Thymus (tissue), 11 donors: Measurements from ENCODE around the gene PPP1R1B. TPM values are rescaled to one million over a fixed set of nuclear protein-coding genes. Genes with fewer than 3 reads are reported as not detected.

Source experiments
- DNase-seq, 9 donors: peaks; one replicate each; pipeline ENCODE4 v3.0.0-alpha.2; 2013; ENCODE audit warnings: low spot score in 9 of 9, low read depth in 6 of 9, missing footprints in 1 of 9
- H3K27ac ChIP-seq, 2 donors: one replicate each; pipeline ENCODE4 v1.5.1; 2013; ENCODE audit warnings: control low read depth in 1 of 2, low read depth in 1 of 2, low read length in 1 of 2, mild to moderate bottlenecking in 1 of 2, moderate library complexity in 1 of 2
- H3K27me3 ChIP-seq, 2 donors: one replicate each; pipeline ENCODE4 v1.5.1; 2013; ENCODE audit warnings: low read length in 1 of 2; ENCODE audit not compliant: control insufficient read depth in 2 of 2, insufficient read depth in 1 of 2
- H3K36me3 ChIP-seq, 2 donors: one replicate each; pipeline ENCODE4 v1.5.1; 2013; ENCODE audit warnings: low read length in 1 of 2, mild to moderate bottlenecking in 1 of 2, moderate library complexity in 1 of 2; ENCODE audit not compliant: control insufficient read depth in 2 of 2, insufficient read depth in 2 of 2
- H3K4me1 ChIP-seq, 2 donors: one replicate each; pipeline ENCODE4 v1.5.1; 2013; ENCODE audit warnings: low read length in 2 of 2; ENCODE audit not compliant: control insufficient read depth in 2 of 2, insufficient read depth in 2 of 2
- H3K4me3 ChIP-seq, 2 donors: one replicate each; pipeline ENCODE4 v1.5.1; 2013; ENCODE audit warnings: low read length in 2 of 2, control low read depth in 1 of 2, mild to moderate bottlenecking in 1 of 2
- H3K9me3 ChIP-seq, 2 donors: one replicate each; pipeline ENCODE4 v1.5.1; 2013; ENCODE audit warnings: low read length in 1 of 2, mild to moderate bottlenecking in 1 of 2; ENCODE audit not compliant: control insufficient read depth in 2 of 2, insufficient read depth in 1 of 2
- WGBS: extraction: QIAGEN DNeasy Blood & Tissue Kit; methylation state at CpG from one replicate; pipeline ENCODE4 v1.1.7; 2013; 5-methylcytosine and 5-hydroxymethylcytosine counted together
- polyA plus RNA-seq: library from polyadenylated mRNA; stranded (reverse); fragments of 200-250 nt; gene quantifications from one replicate; pipeline ENCODE4 v1.2.3, GENCODE V29; 2013
- total RNA-seq: library from RNA; stranded (reverse); fragments of 120-200 nt; gene quantifications from one replicate; pipeline ENCODE4 v1.2.4, GENCODE V29; 2013
- donor health status: healthy.

PPP1R1B gene
- total and polyA plus RNA-seq, 2 donors: 1.3 to 1.8 TPM

DNA sequence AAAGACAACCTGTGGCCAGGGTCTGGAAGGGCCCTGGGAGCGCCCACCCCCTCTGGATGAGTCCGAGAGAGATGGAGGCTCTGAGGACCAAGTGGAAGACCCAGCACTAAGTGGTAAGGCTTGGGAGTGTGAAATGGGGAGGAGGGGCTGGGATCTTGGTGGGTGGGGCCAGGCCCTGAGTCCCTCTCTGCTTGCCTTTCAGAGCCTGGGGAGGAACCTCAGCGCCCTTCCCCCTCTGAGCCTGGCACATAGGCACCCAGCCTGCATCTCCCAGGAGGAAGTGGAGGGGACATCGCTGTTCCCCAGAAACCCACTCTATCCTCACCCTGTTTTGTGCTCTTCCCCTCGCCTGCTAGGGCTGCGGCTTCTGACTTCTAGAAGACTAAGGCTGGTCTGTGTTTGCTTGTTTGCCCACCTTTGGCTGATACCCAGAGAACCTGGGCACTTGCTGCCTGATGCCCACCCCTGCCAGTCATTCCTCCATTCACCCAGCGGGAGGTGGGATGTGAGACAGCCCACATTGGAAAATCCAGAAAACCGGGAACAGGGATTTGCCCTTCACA is 8.9 kb downstream of the PPP1R1B start:
- Histone ChIP-seq H3K9me3 (peaks cover 0 to 2% of the 10 kb centered on the region in 2 donors), H3K4me3 (no peak overlapping the region), H3K36me3 (peaks cover 0 to 3% of the 10 kb centered on the region in 2 donors), H3K27ac (no peak overlapping the region), H3K27me3 (peaks cover 0 to 8% of the 10 kb centered on the region in 2 donors), H3K4me1 (peaks cover 28 to 81% of the 10 kb centered on the region in 2 donors)
- DNase-seq: no peak
- WGBS: 95% methylated on average over 8 of the region's 8 CpGs

DNA sequence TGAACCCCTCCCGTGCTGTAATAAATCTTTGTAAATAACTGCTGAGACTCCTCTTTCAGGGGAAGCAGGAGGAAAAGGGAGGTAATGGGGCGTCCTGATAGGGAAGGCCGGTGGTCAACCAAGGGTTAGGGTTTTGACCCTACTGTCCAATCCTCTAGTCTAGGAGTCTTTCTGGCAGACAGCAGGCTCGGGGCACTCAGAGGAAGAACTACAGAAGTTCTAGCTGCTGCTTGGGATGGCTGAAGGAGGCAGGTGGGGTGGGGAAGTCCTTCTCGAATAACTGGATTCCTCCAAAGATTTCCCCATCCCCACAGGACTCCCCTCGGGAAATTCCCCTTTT is 9.8 kb downstream of the PPP1R1B start:
- peaks cover 0 to 2% of the 10 kb centered on the region in 2 donors for H3K9me3 ChIP-seq
- peak overlapping the region; percentile 76 to 89 for H3K27ac ChIP-seq
- H3K27me3 ChIP-seq: peaks cover 0 to 5% of the 10 kb centered on the region in 2 donors
- peaks cover 27 to 80% of the 10 kb centered on the region in 2 donors for H3K4me1 ChIP-seq
- H3K4me3 ChIP-seq: peak overlapping the region; percentile 88 to 92
- no peak for DNase-seq
- WGBS: 27% methylated on average over 6 of the region's 6 CpGs
- peaks cover 0 to 3% of the 10 kb centered on the region in 2 donors for H3K36me3 ChIP-seq

- peak; percentile 65 to 94 (median 80) for DNase-seq
- under 1% methylated on average over 69 of the region's 69 CpGs for WGBS
- Histone ChIP-seq H3K27me3 (peaks cover 0 to 2% of the 10 kb centered on the region in 2 donors), H3K9me3 (peaks cover 0 to 2% of the 10 kb centered on the region in 2 donors), H3K4me3 (peak within 1 kb of the TSS; percentile 88 to 92), H3K36me3 (peaks cover 0 to 3% of the 10 kb centered on the region in 2 donors), H3K27ac (peak within 1 kb of the TSS; percentile 76 to 96), H3K4me1 (peaks cover 24 to 75% of the 10 kb centered on the region in 2 donors)
These were observed 10.4 kb downstream of the PPP1R1B start, which contains the start of gene STARD3 for GRCh38 chr17:39636927-39637736. STARD3 (plus strand) TSS chr17:39637144; CDS start chr17:39653532, 16,388 bp downstream.

GRCh38 chr17:39638317-39638716 is 11.6 kb downstream of the PPP1R1B start:
- H3K36me3 ChIP-seq: peaks cover 0 to 3% of the 10 kb centered on the region in 2 donors
- DNase-seq: no peak
- H3K4me1 ChIP-seq: peaks cover 21 to 64% of the 10 kb centered on the region in 2 donors
- peak overlapping the region; percentile 88 to 92 for H3K4me3 ChIP-seq
- H3K27ac ChIP-seq: no peak overlapping the region
- H3K27me3 ChIP-seq: no peaks in the 10 kb centered on the region
- WGBS: 97% methylated on average over 7 of the region's 7 CpGs
- H3K9me3 ChIP-seq: peaks cover 0 to 2% of the 10 kb centered on the region in 2 donors

DNA sequence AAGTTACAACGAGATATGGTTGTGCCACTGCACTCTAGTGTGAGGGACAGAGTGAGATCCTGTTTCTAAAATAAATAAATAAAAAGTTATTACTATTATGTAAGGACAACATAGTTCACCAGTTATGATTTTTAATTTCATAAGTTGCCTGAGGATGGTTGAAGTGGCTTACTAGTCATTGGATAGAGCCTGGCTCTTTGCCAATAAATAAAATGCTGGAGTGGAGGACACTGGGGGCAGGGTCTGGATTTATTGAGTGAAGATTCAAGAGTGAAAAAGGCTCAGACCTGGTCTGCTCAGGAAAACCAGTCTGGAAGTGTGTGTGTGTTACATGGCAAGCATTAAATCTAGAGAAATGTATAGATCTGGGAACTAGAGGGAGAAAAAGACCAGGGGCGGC is 12.3 kb downstream of the PPP1R1B start:
- Histone ChIP-seq H3K9me3 (peaks cover 0 to 2% of the 10 kb centered on the region in 2 donors), H3K27me3 (no peaks in the 10 kb centered on the region), H3K4me1 (peaks cover 21 to 58% of the 10 kb centered on the region in 2 donors), H3K4me3 (no peak overlapping the region), H3K36me3 (peaks cover 0 to 3% of the 10 kb centered on the region in 2 donors), H3K27ac (no peak overlapping the region)
- no peak for DNase-seq
- 92% methylated on average over 2 of the region's 2 CpGs for WGBS

DNA sequence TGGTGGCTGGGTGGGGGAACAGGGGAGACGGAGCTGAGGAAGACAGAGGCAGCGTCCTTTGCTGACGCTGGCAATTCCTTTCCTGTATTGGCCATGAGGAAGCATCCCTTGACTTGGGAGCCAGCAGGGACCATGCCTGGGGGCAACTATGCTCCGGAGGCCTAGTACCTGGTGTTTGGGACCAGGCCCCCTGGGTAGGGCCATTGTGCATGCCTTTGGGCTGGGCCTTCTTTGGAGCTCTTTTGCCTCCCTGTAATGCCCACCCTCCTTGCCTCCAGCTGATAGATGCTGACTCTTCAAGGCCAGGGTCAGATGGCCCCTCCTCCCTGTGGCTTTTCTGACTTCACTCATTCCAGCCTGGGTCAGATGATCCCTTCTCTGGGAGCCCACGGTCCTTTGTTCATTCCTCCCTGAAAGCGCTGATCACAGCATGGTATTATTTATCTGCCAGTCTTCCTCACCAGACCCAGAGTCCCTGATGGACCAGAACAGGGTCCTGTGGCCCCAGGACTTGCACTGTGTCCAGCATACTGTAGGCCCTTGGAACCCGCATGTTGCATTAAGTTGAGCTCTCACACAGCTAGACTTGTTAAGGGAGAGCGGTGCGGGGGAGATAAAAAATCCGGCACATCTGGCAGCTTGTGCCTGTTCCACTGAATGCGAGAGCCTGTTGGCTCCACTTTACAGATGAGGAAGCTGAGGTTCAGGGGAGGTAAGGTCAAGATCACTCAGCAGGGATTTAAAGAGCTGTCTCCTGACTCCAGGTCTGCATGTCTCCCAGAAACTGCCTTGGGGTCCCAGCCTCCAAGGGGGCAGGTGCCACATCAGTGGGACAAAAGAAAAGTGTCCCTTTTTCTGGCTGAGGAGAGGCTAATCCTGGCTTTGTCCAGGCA is 13.1 kb downstream of the PPP1R1B start:
- Histone ChIP-seq H3K27me3 (no peaks in the 10 kb centered on the region), H3K36me3 (peaks cover 0 to 3% of the 10 kb centered on the region in 2 donors), H3K4me3 (no peak overlapping the region), H3K27ac (no peak overlapping the region), H3K4me1 (peaks cover 21 to 51% of the 10 kb centered on the region in 2 donors), H3K9me3 (peaks cover 0 to 2% of the 10 kb centered on the region in 2 donors)
- WGBS: 97% methylated on average over 11 of the region's 11 CpGs
- no peak for DNase-seq

- peaks cover 21 to 53% of the 10 kb centered on the region in 2 donors for H3K4me1 ChIP-seq
- no peak overlapping the region for H3K4me3 ChIP-seq
- WGBS: 51% methylated on average over 4 of the region's 4 CpGs
- no peak overlapping the region for H3K27ac ChIP-seq
- H3K27me3 ChIP-seq: no peaks in the 10 kb centered on the region
- H3K9me3 ChIP-seq: peaks cover 0 to 2% of the 10 kb centered on the region in 2 donors
- peaks cover 0 to 3% of the 10 kb centered on the region in 2 donors for H3K36me3 ChIP-seq
- no peak for DNase-seq
These were observed 13.9 kb downstream of the PPP1R1B start for GRCh38 chr17:39640591-39641031.

- no peak for DNase-seq
- Histone ChIP-seq H3K36me3 (peaks cover 0 to 3% of the 10 kb centered on the region in 2 donors), H3K27ac (no peak overlapping the region), H3K27me3 (no peaks in the 10 kb centered on the region), H3K4me1 (peaks cover 20 to 48% of the 10 kb centered on the region in 2 donors), H3K4me3 (no peak overlapping the region), H3K9me3 (peaks cover 0 to 2% of the 10 kb centered on the region in 2 donors)
- 99% methylated on average over 4 of the region's 4 CpGs for WGBS
These were observed 14.3 kb downstream of the PPP1R1B start for GRCh38 chr17:39641097-39641496.
